Fibroblast of pulmonary artery (primary cell): ENCODE measurements around the gene OR6K3.
A peak's percentile ranks its signal among the peaks of the same experiment; 100 is the strongest.

ENCODE experiments used
- DNase-seq: peaks from one replicate; pipeline ENCODE4 v3.0.0-alpha.2; 2010; ENCODE audit warnings: low read depth
- H3K4me3 ChIP-seq: replicated peaks from 2 replicates; pipeline ENCODE4 v1.5.1; 2011; ENCODE audit warnings: low read depth, mild to moderate bottlenecking, control low read depth, low read length, moderate library complexity
- CTCF ChIP-seq: IDR thresholded peaks from 2 replicates; pipeline ENCODE4 v1.5.1; 2011; ENCODE audit warnings: mild to moderate bottlenecking, control low read depth, low read length, inconsistent platforms; ENCODE audit errors: missing control alignments

OR6K3 gene

GRCh38 chr1:158675563-158676323 is 44.8 kb downstream of the OR6K3 start:
- TF ChIP-seq CTCF, result no peak
- H3K4me3 ChIP-seq, result no peak overlapping the region
- peak; percentile 1 for DNase-seq

- no peak overlapping the region for H3K4me3 ChIP-seq
- no peak for DNase-seq
- no peak for TF ChIP-seq CTCF
Measured at GRCh38 chr1:158674302-158674701, 46.2 kb downstream of the OR6K3 start.
